ENCODE data around the gene PRXL2B.
"Not testable (repeated sequence)": the region's sequence is repeated elsewhere in the genome, so short reads cannot be mapped to it uniquely, and the experiment has no call there.

PRXL2B gene

GRCh38 chr1:2551544-2551943, 35.0 kb upstream of the PRXL2B start:
- not testable (repeated sequence) for DNase-seq

DNA sequence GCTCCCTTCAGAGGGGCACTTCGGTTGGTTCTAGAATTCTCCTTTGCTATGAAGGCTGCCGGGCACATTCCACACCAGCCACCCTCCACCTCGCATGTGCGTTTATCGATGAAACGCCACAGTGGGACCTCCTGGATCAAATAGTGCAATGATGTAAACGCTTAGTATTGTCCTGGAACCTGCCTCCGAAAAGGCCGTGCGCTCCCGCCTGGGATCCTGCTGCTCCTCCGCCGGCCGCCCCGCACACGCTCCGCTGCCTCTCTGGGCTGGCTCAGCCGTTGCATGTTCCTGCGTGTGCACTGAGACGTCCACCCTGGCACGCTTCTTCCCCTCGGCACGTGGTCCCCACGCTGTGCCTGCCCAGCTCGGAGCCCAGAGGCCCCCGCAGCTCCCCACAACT, 34.4 kb upstream of the PRXL2B start:
- no peak for DNase-seq

DNA sequence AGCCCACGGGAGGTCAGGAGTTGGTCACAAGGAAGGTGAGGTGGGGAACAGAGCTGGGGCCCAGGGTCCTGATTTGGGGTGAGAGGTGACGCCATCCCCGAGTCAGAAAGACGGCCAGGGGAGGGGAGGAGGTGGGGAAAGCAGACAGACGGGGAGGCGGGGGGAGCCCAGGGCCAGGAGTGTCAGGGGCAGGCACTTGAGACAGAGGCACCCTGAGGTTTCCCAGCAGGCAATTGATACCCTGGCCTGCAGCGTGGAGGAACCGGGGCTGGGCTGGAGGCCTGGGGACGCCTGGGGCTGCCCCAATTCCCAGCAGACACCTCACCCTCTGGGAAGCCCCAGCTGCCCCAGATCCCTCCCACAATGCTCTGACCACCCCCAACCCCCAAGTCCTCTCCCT, 33.5 kb upstream of the PRXL2B start:
- not testable (repeated sequence) for DNase-seq

DNA sequence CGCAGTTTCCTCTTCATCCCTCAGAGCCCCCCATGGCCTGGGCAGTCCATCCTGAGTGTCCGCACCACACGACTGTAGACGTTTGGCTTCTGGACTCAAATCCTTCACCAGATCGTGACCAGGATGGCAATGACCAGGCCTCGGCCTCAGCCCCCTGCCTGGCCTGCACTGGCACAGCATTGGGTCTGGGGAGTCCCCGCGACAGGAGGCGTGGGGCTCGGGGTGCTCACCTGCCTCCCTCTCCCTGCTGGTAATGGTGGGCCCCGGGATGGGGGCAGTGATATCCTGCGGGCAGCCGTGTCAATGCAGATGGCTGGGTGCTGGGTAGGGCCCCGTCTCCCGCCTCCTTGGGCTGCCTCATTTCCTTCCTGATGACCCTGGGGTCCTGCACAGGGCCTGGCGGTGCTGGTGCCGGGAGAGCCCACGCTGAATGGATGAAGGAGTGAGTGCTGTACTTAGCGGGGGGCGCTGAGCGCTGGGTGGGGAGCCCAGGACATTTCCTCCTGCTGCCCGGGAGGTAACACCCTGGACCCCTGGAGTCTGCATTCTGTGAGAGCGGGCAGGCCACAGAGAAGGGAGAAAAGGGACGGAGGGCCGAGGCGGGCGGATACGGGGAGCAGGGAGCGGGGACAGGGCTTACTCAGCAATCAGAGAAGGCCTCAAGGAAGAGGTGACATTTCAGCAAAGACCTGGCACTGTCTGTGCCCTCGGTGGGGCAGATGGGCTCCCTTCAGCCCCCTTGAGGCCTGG, 32.5 kb upstream of the PRXL2B start:
- no peak for DNase-seq

DNA sequence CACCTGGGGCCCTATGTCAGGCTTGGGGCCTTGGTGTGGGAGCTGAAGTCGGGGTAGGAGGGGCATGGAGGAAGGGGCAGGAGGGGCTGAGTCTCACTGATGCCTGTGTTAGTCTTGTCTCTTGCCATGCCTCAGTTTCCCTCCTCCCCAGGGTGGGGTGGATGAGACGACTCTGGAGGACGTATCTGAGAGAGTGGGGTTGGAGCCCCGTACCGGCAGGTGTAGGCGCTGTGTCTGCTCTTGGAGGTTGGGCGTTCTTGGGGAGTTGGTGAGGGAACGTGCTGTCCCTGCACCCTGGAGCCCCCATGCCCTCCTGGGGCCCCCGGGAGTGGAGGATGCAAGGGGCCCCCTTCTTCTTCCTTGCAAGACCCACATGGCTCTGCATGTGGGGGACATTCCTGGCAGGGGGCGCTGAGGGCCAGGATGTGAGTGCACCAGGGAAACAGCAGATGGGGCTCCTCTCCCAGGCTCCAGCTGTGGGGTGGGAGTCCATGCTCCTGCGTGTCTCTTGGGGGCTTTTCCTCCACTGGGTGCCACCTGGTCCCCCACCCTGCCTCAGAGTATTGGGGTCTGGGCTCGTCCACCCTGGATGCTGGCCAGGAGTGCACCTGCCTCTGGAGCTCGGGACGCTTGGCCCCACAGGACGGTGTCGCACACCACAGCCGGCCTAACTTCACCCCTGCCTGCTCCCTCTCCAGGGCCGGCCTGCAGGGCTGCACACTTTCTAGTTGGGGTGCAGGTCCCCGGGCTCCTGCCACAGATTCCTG, 31.8 kb upstream of the PRXL2B start:
- peak in 2 of 4 experiments; percentile 20 to 54 for DNase-seq

GRCh38 chr1:2555634-2556276, 30.8 kb upstream of the PRXL2B start:
- peak in 3 of 4 experiments; percentile 27 to 44 (median 40) for DNase-seq

- DNase-seq = peak in 3 of 4 experiments; percentile 28 to 59 (median 51)
Observed at GRCh38 chr1:2556277-2556677, 30.3 kb upstream of the PRXL2B start, which contains the start of gene TNFRSF14. TNFRSF14 (plus strand) TSS chr1:2556371; CDS start chr1:2556665, 294 bp downstream.

DNA sequence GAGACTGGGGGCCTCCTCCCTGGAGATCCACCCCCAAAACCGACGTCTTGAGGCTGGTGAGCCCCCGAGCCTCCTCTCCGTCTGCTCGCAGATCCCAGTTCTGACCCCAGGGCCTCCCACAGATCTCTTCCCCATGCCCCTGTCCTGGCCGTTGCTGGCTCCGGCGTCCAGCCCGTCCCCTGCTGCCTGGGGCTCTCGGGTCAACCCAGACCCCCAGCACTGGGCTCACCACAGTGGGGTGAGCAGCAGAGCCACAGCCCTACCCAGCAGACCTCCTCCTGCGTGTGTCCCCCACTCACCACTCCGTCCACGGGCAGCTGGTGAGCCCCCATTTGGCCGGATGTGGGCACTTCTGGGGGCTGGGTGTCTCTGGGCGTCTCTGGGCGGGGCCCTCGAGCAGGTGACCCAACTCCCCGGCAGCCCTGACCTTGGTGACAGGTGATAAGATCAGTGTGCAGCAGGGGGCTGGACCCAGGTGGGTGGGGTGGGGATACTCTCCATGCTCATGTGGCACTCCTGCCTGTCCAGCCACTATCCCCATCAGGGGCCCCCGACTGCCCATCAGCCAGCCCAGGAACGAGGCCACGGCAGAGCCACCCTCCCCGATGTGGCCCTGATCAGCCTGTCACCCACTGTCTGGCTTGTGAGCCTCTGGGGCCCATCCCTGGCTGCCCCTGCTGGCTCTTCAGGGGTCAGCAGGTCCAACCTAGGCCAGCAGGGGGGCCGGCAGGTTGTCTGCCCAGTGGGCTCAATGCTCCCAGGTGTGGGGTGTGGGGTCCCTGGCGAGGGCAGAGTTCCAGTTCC, 29.7 kb upstream of the PRXL2B start:
- peak in 1 of 4 experiments; percentile 22 for DNase-seq

DNA sequence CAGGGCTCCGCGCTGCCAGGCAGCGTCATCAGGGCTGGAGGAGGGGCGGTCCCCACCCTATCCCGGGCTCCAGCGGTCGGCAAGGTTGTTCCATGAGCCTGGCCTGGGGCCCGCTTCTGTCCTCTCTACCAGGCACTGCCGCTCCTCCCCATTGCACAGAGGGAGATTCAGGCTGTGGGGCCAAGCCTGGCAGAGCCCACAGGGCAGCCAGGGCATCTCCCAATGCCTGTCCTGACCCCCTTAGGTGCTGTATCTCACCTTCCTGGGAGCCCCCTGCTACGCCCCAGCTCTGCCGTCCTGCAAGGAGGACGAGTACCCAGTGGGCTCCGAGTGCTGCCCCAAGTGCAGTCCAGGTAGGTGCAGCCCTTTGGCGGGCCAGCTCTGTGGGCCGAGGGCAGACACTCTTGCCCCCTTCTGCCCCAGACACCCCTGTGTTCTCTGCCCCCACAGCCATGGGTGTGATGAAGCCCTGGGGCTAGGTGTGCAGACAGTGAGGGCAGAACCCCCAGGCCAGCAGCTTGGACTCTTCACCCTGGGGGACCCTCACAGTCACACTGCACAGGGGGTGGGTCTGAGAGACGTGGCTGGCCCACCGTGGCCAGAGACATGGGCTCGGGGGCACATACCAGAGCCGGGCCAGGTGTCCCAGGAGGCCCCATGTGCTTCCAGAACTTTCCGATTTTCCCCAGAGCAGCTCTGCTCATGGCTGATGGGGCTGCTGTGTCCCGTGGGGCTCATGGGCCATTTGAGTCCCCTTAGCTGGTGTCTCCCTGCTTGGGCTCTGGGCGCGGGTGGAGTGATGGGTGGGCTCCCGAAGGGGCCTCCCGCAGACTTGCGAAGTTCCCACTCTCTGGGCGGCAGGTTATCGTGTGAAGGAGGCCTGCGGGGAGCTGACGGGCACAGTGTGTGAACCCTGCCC, 28.8 kb upstream of the PRXL2B start:
- DNase-seq = no peak

DNA sequence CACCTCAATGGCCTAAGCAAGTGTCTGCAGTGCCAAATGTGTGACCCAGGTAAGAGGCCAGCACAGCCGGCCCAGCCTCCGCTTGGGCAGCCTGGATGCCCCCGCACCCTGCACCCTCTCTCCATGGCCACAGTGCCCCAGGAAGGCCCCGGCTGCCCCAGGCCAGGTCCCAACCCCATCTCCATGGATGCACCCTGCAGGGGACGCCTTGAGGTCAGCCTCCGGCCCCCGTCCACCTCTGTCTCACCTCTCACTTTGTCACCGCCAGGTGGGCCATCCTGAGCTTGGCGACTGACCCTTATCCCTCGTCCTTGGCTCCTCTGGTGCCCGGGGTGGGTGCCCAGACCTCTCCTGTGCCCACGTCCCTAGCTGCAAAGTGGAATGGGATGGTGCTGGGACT, 28.2 kb upstream of the PRXL2B start:
- DNase-seq = no peak

DNA sequence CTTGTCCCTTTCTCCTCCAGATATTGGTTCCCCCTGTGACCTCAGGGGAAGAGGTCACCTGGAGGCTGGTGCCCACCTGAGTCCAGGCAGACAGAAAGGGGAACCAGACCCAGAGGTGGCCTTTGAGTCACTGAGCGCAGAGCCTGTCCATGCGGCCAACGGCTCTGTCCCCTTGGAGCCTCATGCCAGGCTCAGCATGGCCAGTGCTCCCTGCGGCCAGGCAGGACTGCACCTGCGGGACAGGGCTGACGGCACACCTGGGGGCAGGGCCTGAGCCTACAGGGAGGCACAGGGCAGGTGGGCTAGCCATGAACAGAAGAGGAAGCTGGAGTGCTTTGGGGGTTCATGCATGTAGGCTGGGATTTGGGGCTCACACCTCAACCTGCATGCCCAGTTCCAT, 27.7 kb upstream of the PRXL2B start:
- DNase-seq = no peak

- no peak for DNase-seq
Observed at GRCh38 chr1:2559509-2560298, 26.9 kb upstream of the PRXL2B start.

- no peak for DNase-seq
Observed at GRCh38 chr1:2560299-2561073, 26.1 kb upstream of the PRXL2B start.

GRCh38 chr1:2561446-2561845, 25.1 kb upstream of the PRXL2B start:
- no peak for DNase-seq

DNA sequence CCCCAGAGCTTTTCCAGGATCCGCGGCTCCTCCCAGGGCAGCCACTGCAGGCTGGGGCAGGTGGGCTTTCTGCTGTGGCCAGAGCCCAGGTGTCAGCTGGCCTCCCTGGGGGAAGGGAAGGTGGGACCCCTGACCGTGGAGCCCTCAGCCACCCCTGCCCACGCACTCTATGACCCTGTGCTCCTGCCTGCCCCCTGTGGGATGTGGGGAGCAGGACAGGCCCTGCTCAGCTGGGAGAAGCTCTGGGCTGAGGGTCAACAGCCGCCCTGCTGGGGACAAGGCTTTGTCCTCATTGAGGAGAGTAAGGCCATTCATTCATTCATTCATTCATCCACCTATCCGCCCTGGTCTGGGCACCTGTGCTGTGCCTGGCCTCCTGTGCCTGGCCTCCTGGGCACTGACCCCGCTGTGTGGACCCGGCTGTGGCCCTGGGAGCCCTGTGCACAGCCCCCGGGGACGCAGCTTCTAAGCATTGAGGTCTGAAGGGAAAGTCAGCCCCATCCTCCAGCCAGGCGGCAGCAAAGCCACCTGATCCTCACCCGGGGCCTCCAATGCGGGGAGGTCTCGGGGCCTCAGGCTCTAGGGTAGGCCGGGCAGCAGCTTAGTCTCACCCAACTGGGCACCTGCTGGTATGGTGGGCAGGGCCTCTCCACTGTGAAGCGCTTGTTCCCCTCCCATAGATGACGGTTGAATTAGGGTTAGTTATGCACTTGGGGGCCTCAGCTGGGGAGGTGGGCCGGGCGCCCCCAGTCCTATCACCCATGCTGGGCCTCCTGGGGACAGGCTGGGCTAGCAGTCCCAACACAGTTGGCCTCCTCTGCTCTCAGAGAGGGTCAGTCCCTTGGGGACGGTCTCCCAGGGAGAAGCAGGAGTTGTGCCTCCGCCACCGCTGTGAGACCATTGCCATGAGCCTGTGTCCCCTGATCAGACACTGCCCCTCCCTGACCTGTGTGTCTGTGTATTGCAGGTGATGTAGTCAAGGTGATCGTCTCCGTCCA, 24.4 kb upstream of the PRXL2B start:
- no peak for DNase-seq

DNA sequence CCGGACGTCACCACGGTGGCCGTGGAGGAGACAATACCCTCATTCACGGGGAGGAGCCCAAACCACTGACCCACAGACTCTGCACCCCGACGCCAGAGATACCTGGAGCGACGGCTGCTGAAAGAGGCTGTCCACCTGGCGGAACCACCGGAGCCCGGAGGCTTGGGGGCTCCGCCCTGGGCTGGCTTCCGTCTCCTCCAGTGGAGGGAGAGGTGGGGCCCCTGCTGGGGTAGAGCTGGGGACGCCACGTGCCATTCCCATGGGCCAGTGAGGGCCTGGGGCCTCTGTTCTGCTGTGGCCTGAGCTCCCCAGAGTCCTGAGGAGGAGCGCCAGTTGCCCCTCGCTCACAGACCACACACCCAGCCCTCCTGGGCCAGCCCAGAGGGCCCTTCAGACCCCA, 23.4 kb upstream of the PRXL2B start:
- no peak for DNase-seq

- DNase-seq = no peak
Observed at GRCh38 chr1:2564006-2564814, 22.4 kb upstream of the PRXL2B start.

Data from activated naive CD4-positive, alpha-beta T cell (primary cell).